GM10248 (cell line): Measurements from ENCODE around the gene GRAP2.

Source experiments
- CTCF ChIA-PET: fragments of 300-600 bp; sonication (Branson Sonifier 250); formaldehyde crosslinking; extraction: SDS; loops from one replicate; lab custom pipeline; 2021; ENCODE audit warnings: antibody characterized with exemption; lab: Yijun Ruan, JAX
- POLR2A ChIA-PET: fragments of 350-650 bp; sonication (Branson Sonifier 250); formaldehyde crosslinking; extraction: SDS; loops from one replicate; lab custom pipeline; 2020; ENCODE audit warnings: antibody characterized with exemption; lab: Yijun Ruan, JAX
- DNase-seq: peaks from one replicate; pipeline ENCODE4 v3.0.0; 2012; ENCODE audit errors: extremely low spot score
- CTCF ChIP-seq: IDR thresholded peaks from 2 replicates; pipeline ENCODE4 v1.5.1; 2012; ENCODE audit warnings: mild to moderate bottlenecking, low read depth; ENCODE audit errors: extremely low read depth, missing control alignments, control extremely low read depth

Gene GRAP2

GRCh38 chr22:40009951-40010671 lies 109.2 kb downstream of the GRAP2 start:
- POLR2A ChIA-PET = interaction anchor here (0.7 kb wide), 1 partner anchor 9 kb away, joined by 7 read pairs; no protein-coding TSS in a partner anchor
- DNase-seq = no peak
- no peak for TF ChIP-seq CTCF
- CTCF ChIA-PET = interaction anchor here (1.0 to 3.8 kb wide), 5 partner anchors 9 to 476 kb away, joined by 3 to 23 read pairs (median 3); no protein-coding TSS in a partner anchor

DNA sequence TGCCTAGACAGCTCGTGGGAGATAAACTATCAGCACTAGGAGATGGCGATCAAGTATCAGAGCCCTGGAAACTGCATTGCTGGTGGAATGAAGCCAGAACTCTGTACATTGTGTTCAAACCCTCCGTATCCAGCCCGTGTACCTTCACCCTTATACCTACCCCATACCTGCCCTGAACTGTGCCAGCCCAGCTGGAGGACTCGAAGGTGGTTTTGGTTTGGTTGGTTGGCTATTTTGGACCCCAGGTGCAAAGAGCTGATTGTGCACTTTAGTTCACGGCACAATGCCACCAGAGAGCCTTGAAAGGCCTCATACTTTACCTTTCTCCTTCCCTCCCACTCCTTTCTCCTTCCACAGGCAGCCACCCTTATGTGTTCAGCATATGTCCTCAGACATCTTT lies 109.9 kb downstream of the GRAP2 start:
- ChIA-PET CTCF (interaction anchor here (3.8 kb wide), 1 partner anchor 14 kb away, joined by 23 read pairs; no protein-coding TSS in a partner anchor), POLR2A (no interaction called here)
- no peak for DNase-seq
- TF ChIP-seq CTCF = no peak

DNA sequence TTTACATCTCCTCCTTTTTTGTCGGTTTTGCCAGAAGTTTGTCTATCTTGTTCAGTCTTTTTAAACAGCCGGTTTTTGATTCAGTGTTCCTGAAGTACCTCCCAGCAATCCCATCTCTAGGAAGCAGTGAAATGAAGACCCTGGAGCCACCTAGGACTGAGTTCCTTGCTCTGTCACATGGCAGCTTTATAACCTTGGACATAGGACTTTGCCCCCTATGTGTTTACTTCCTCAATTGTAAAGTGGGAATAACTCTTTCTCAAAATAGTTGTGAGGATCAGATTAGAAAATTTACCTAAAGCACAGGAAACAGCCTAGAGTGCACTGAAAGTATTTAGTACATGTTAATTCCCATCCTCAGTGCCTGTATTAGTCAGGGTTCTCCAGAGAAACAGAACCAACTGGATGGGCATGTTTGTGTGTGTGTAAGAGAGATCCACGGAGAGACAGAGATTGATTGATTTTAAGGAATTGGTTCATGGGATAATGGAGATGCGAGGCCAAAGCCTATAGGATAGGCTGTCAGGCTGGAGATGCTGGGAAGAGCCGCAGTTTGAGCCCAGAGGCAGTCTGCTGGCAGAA lies 113.9 kb downstream of the GRAP2 start:
- DNase-seq = no peak
- ChIA-PET CTCF (no interaction called here), POLR2A (no interaction called here)
- no peak for TF ChIP-seq CTCF

DNA sequence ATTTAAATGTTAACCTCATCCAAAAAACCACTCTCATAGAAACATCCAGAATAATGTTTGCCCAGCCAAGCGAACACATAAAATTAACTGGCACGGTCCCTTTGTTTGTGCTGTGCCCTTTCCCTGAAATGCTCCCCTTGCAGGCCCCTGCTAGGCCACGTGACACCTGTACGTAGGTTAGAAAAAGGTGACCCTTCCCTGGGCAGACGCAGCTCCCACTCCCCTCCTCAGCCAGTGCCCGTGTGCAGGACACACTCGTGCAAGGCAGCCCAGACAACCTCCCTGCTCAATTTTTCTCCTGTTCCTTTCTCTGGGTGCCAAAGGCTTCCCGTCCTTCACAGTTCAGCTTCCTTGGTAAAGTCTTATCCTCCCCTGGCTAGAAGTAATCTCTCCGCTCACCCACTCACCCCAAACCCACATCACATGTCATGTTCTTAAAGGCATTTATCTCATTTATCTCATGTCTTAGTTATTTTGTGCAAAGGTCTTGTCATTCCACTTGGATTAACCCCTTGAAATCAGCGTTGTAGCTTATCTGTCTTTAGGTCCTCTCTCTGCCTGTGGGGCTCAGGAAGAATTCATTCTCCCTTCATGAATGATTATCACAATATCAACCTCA lies 114.6 kb downstream of the GRAP2 start:
- POLR2A ChIA-PET = no interaction called here
- CTCF ChIA-PET = interaction anchor here (2.0 kb wide), 1 partner anchor 10 kb away, joined by 7 read pairs; no protein-coding TSS in a partner anchor

GRCh38 chr22:40018051-40018450 lies 117.2 kb downstream of the GRAP2 start:
- no peak for TF ChIP-seq CTCF
- ChIA-PET CTCF (interaction anchor here (1.2 to 1.3 kb wide), 2 partner anchors 9 to 475 kb away, joined by 3 read pairs; no protein-coding TSS in a partner anchor), POLR2A (no interaction called here)
- no peak for DNase-seq

More for the DNA sequence above, 114.6 kb downstream of the GRAP2 start:
- TF ChIP-seq CTCF = no peak
- DNase-seq = no peak

GRCh38 chr22:40019100-40019499 lies 118.2 kb downstream of the GRAP2 start:
- no peak for TF ChIP-seq CTCF
- ChIA-PET CTCF (interaction anchor here (1.0 kb wide), 1 partner anchor 10 kb away, joined by 3 read pairs; no protein-coding TSS in a partner anchor), POLR2A (no interaction called here)
- DNase-seq = no peak
